Hematopoietic multipotent progenitor cell treated with erythropoietin and hydrocortisone succinate and interleukin-3 and kit ligand, for 6 days (in vitro differentiated cells): ENCODE measurements around the gene KLHL29.

Experiments
- DNase-seq: peaks from one replicate; pipeline ENCODE4 v3.0.0-alpha.2; 2015

The KLHL29 gene

GRCh38 chr2:23584054-23584745 is 199.2 kb downstream of the KLHL29 start:
- DNase-seq = no peak

GRCh38 chr2:23585273-23586170 is 200.5 kb downstream of the KLHL29 start:
- DNase-seq = no peak

DNA sequence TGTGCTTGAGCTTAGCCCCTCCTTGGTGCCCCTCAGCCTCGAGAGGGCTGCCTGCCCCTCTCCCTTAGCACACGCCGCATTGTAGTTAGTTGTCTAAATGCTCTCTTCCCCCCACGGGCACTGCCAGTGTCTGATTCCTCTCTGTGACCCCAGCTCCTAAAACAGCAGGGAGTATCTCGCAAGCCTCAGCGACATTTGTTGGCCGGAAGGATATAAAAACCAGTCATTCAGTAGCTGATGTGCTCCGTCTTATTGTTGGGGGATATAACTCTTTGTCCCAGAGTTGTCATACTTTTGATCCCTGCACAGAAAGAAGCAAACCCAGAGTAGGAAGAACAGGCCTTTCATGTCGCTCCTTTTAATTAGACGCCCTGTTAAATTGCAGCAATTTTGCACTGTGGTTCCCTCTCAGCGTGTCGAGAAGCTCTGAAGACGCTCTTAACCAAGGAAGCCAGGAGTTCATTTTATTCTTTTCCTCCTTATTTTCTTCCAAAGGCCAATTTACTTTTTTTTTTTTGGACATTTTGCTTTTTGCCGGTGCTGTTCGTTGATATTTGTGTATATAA is 201.8 kb downstream of the KLHL29 start:
- DNase-seq = no peak

DNA sequence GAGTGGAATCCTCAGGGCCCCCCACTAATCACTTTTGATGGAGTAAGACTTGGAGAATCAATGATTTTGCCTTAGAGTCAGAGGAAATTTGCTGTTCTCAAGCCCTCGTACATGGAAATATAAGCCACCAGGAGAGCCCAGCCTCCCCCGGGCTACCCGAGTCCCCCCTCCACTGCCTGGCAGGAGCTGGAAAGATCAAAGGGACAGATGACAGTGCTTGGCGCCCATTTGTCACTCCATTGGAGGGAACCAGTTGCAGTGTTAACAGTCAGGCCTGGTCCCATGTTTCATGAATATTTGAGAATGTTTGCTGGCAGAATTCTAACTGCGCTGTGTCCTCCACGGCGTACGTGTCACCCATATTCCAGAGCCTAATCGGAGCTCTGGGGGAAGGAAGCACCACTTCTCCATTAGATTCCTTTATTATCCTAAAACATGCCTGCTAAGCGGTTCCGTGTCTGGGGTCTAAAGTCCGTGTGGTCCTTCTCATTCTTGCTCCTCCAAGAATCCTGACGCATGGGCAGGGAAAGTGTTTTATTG is 202.4 kb downstream of the KLHL29 start:
- no peak for DNase-seq

DNA sequence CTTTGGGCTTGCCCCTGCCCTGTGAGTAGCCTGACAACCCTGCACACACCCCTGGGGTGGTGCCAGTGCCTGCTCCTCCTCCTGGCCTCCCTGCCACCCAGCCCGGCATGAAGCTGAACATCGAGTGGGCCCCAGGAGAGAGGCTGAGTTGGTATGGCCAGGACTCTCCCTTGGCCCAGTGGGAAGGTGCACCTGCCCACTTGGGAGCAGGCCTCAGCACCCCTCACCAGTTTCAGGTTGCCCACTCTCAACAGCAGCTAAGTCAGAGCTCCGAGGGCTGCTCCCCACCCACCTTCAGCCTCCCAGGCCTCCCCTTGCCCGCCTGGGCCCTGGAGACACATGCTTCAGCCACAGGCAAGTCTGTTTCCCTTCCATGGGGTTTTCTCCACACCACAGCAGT is 203.1 kb downstream of the KLHL29 start:
- no peak for DNase-seq

GRCh38 chr2:23588508-23589201 is 203.7 kb downstream of the KLHL29 start:
- no peak for DNase-seq

DNA sequence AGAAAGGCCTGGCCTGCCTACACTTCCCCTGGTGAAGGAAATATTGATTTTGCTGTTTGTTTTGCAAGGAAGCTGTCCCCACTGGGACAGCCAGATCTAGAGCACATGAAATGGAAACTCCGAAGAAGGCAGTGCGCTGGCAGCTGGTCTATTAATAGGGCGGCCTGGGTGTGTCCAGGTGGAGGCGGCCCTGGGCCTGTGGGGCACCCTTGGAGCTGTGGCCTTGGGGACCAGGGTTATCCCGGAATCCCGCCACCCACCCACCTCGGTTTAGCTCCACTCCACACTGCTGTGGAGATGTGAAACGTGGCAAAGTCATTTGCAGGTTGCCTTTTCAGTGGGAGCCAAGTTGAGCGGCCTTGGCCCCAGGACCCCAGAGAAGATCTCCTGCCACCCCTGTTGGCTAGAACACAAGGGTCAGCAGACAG is 204.3 kb downstream of the KLHL29 start:
- no peak for DNase-seq

- DNase-seq = no peak
Observed at GRCh38 chr2:23589739-23590138, 204.8 kb downstream of the KLHL29 start.

GRCh38 chr2:23590241-23590869 is 205.4 kb downstream of the KLHL29 start:
- DNase-seq = no peak

- no peak for DNase-seq
Observed at GRCh38 chr2:23591111-23591510, 206.1 kb downstream of the KLHL29 start.

DNA sequence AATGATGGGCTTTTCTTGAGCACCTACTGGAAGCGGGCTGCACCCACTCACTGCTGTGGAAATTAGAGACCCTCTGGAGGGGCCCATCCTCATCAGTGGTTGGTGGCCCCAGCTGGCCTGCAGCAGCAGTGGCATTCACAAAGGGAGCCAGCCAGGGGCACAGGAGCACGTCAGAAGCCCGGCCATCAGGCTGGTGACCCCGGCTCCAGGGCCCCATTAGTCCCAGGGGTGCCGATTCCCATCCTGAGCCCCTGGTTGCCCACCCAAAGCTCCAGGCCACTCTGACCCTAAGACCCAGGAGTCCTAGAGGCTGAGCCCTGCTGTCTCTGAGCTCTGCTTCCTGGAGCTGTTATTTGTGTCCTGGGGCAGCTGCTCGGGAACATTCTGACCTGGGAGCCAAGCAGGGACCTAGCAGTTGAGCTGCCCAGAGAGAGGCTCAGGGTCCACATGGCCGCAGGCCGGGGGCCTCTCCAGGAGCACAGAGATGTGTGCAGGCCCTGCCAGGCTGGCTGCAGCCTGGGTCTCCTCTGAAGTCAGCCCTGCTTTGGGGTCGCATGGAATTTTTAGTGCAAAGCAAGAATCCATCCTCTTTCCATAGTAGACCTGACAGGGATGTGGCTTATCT is 207.2 kb downstream of the KLHL29 start:
- DNase-seq = no peak

GRCh38 chr2:23592898-23593751 is 208.1 kb downstream of the KLHL29 start:
- DNase-seq = no peak

DNA sequence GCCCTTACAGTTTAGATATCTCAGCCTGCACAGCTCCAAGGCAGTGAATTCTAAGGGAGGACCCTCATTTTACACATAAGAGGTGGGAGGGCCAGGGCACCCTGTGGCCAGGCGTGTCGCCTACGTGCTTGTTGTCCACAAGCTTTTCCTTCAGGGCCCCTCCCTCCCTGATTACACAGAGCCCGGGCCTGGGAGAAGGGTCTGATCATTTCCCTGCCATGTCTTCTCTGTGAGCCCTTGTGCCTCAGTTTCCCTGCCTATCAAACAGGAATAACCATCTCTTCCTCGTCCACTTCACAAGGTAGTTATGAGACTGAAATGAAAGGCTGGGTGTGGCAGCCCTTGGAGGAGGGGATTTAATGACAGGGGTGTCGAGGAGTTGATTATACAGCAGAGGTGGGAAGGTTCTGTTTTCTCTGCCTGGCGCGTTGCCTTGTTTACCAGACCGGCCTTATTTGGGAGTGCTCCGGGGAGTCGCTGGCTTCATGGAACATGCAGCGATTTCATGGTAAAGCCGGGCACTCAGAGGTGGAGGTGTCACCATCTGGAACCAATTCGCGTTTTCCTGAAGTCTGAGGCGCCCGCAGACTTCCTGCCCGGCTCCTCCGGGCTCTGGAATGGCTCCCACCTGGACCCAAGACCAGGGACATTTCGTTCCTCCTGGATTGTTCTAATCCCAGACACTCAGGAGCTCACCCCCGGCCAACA is 208.9 kb downstream of the KLHL29 start:
- no peak for DNase-seq

DNA sequence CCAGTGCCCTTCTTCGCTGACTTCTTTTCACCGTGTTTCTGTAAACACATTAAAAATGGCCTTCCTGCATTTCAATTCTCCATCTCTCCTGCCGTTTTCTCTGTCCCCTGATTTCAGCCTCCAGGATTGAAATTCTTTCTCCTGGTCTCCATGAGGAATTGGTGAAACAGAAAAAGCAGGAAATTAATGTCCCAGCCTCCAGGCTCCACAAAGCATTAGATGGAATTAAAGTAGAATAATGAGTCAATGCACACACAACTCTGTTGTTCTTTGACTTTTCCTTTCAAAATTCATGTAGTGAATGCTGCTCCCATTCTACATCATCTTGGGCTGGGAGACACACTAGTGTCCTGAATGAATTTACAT is 209.5 kb downstream of the KLHL29 start:
- no peak for DNase-seq

GRCh38 chr2:23595021-23595420 is 210.0 kb downstream of the KLHL29 start:
- DNase-seq = no peak

GRCh38 chr2:23595601-23596251 is 210.7 kb downstream of the KLHL29 start:
- DNase-seq = no peak

GRCh38 chr2:23596316-23596885 is 211.4 kb downstream of the KLHL29 start:
- no peak for DNase-seq

DNA sequence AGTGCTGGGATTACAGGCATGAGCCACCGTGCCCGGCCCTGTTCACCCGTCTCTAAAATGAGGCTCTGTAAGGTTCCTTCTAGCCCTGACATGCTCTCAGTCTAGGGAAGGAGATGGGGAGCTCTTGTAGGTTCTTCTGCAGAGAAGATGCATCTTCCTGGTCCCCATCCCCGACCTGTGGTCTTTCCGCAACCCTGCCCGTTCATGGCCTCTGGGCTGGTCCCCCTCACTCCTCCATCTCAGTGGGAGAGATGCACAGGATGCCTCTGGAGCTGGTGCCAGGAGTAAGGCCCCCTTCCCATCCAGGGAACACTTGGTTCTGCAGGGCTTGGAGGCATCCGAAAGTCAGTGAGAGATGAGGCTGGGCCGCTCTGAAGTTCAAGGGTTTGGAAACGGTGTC is 212.7 kb downstream of the KLHL29 start:
- no peak for DNase-seq

- DNase-seq = no peak
Observed at GRCh38 chr2:23599006-23599405, 214.0 kb downstream of the KLHL29 start.

DNA sequence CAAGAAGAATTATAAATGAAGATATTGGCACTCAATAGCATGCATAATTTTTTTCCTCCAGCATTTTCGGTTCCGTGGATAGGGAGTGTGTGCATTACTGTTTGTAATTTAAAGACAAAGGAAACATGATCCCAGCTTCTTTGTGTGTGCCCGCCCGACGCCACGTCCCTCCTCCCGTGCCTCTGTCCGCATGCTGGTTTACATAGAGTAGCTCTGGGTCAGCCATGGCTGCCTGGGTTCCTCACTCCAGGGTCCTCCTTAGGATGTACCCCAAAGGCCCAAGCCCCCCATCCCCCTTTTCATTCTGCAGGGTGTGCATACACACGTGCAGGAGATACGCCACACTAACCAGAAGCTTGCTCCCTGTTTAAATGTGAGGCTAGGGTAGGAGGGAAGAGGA is 214.7 kb downstream of the KLHL29 start:
- no peak for DNase-seq
